ENCODE results near the gene CDR2L. TPM values are rescaled to one million over a fixed set of nuclear protein-coding genes. Genes with fewer than 3 reads are reported as not detected.
A peak's percentile ranks its signal among the peaks of the same experiment; 100 is the strongest.
"Not testable (repeated sequence)": the region's sequence is repeated elsewhere in the genome, so short reads cannot be mapped to it uniquely, and the experiment has no call there.

Gene CDR2L
- total RNA-seq, 1 experiment from 2014 or later = 31.0 TPM

GRCh38 chr17:75041656-75042280 lies 54.3 kb downstream of the CDR2L start:
- peak overlapping the region; percentile 93 for H3K27ac Mint-ChIP-seq
- no peaks in the 10 kb centered on the region for H3K9me3 Mint-ChIP-seq
- DNase-seq (ENCODE audit: low spot score) (no peak), ATAC-seq (no peak; the same call in 1 of the 2 replicates)
- no peaks in the 10 kb centered on the region for H3K27me3 Mint-ChIP-seq (ENCODE audit: low read depth)
- POLR2A ChIA-PET = no interaction called here
- TF ChIP-seq E2F1 (CRISPR knock-in tag; IDR thresholded peaks at IDR 0.05) (no peak), USF2 (CRISPR knock-in tag; IDR thresholded peaks at IDR 0.05) (no peak)
- H3K4me3 Mint-ChIP-seq = peak overlapping the region; percentile 15; the same call in 1 of the 2 replicates
- CTCF ChIA-PET = interaction anchor here (0.7 to 3.1 kb wide), 7 partner anchors 30 to 226 kb away, joined by 3 to 10 read pairs (median 3); partner anchors contain the start of gene MRPL58
- peaks cover 45% of the 10 kb centered on the region for H3K36me3 Mint-ChIP-seq
- H3K4me1 Mint-ChIP-seq = peaks cover 48% of the 10 kb centered on the region

GRCh38 chr17:75043789-75044188 lies 56.4 kb downstream of the CDR2L start:
- not testable (repeated sequence) for H3K27me3 Mint-ChIP-seq (ENCODE audit: low read depth); DNase-seq (ENCODE audit: low spot score); H3K9me3 Mint-ChIP-seq; ATAC-seq
- H3K4me1 Mint-ChIP-seq = peaks cover 49% of the 10 kb centered on the region
- CTCF ChIA-PET = interaction anchor here (0.7 kb wide), 1 partner anchor 279 kb away, joined by 3 read pairs; no protein-coding TSS in a partner anchor
- H3K4me3 Mint-ChIP-seq = peak overlapping the region; percentile 49
- H3K36me3 Mint-ChIP-seq = peaks cover 38% of the 10 kb centered on the region
- peak overlapping the region; percentile 95 for H3K27ac Mint-ChIP-seq
- POLR2A ChIA-PET = interaction anchor here (0.6 to 0.7 kb wide), 2 partner anchors 40 to 95 kb away, joined by 3 to 5 read pairs; no protein-coding TSS in a partner anchor

GRCh38 chr17:75044716-75045115 lies 57.3 kb downstream of the CDR2L start:
- CTCF ChIA-PET = no interaction called here
- POLR2A ChIA-PET = interaction anchor here (0.6 to 0.8 kb wide), 2 partner anchors 40 to 43 kb away, joined by 3 to 5 read pairs; partner anchors contain the start of gene SLC16A5
- DNase-seq (ENCODE audit: low spot score) = no peak
- TF ChIP-seq MLX (CRISPR knock-in tag; IDR thresholded peaks at IDR 0.05) (no peak), NR3C1 (CRISPR knock-in tag; conservative IDR thresholded peaks at IDR 0.05; ENCODE audit: low read depth) (no peak), ZNF425 (CRISPR knock-in tag; conservative IDR thresholded peaks at IDR 0.05) (no peak), ZNF512 (CRISPR knock-in tag; IDR thresholded peaks at IDR 0.05; ENCODE audit: borderline replicate concordance) (no peak), NFATC4 (CRISPR knock-in tag; IDR thresholded peaks at IDR 0.05) (no peak), ZNF671 (CRISPR knock-in tag; IDR thresholded peaks at IDR 0.05) (no peak), KAT7 (CRISPR knock-in tag; IDR thresholded peaks at IDR 0.05; ENCODE audit: borderline replicate concordance) (no peak), E2F1 (CRISPR knock-in tag; IDR thresholded peaks at IDR 0.05) (no peak), ZNF396 (CRISPR knock-in tag; IDR thresholded peaks at IDR 0.05; ENCODE audit: borderline replicate concordance) (no peak), AR (CRISPR knock-in tag; IDR thresholded peaks at IDR 0.05) (no peak), GABPB1 (CRISPR knock-in tag; IDR thresholded peaks at IDR 0.05) (no peak), ATF3 (CRISPR knock-in tag; conservative IDR thresholded peaks at IDR 0.05) (no peak), CBFB (CRISPR knock-in tag; IDR thresholded peaks at IDR 0.05; ENCODE audit: low read depth) (no peak)

More at GRCh38 chr17:75044716-75045115, 57.3 kb downstream of the CDR2L start:
- ATAC-seq = no peak
- Mint-ChIP-seq H3K36me3 (peaks cover 37% of the 10 kb centered on the region), H3K27me3 (ENCODE audit: low read depth) (no peaks in the 10 kb centered on the region), H3K27ac (peak overlapping the region; percentile 97), H3K4me3 (peak overlapping the region; percentile 98), H3K4me1 (peaks cover 54% of the 10 kb centered on the region), H3K9me3 (no peaks in the 10 kb centered on the region)

All from WTC11 (cell line).